SK-N-SH (cell line): Measurements from ENCODE around the gene ASAP2.

Experiments used
- EP300 ChIP-seq, 2 experiments: IDR thresholded peaks; 2 replicates each; pipeline versions ENCODE4 v1.4.0 to v1.6.1; 2012; ENCODE audit warnings: borderline replicate concordance in 1 of 2, low read depth in 1 of 2, low read length in 1 of 2
- EZH2phosphoT487 ChIP-seq: fragments of 200-600 bp; sonication (generic); IDR thresholded peaks from 2 replicates; pipeline ENCODE4 v1.6.1; 2017; ENCODE audit warnings: low read depth, mixed run types, mild to moderate bottlenecking, antibody characterized with exemption, moderate library complexity, borderline replicate concordance
- JUND ChIP-seq: IDR thresholded peaks from 2 replicates; pipeline ENCODE4 v1.4.0; 2012
- MEF2A ChIP-seq: IDR thresholded peaks from 2 replicates; pipeline ENCODE4 v1.4.0; 2012; ENCODE audit warnings: low read depth, borderline replicate concordance
- MXI1 ChIP-seq: IDR thresholded peaks from 2 replicates; pipeline ENCODE4 v1.6.1; 2012; ENCODE audit warnings: mild to moderate bottlenecking, low read depth, low read length, improper control_type of control experiment
- NFIC ChIP-seq: IDR thresholded peaks from 2 replicates; pipeline ENCODE4 v1.4.0; 2012; ENCODE audit warnings: borderline replicate concordance
- POLR2AphosphoS5 ChIP-seq: IDR thresholded peaks from 2 replicates; pipeline ENCODE4 v1.6.1; 2012; ENCODE audit warnings: low read depth, low read length
- RAD21 ChIP-seq: IDR thresholded peaks from 2 replicates; pipeline ENCODE4 v1.6.1; 2012; ENCODE audit warnings: mild to moderate bottlenecking, low read length
- SIN3A ChIP-seq: IDR thresholded peaks from 2 replicates; pipeline ENCODE4 v1.6.1; 2012; ENCODE audit warnings: low read depth, mild to moderate bottlenecking, low read length, moderate library complexity, borderline replicate concordance
- SMC3 ChIP-seq: IDR thresholded peaks from 2 replicates; pipeline ENCODE4 v1.6.1; 2012; ENCODE audit warnings: low read depth, low read length, improper control_type of control experiment
- TAF1 ChIP-seq: IDR thresholded peaks from 2 replicates; pipeline ENCODE4 v1.6.1; 2012; ENCODE audit warnings: low read depth, mild to moderate bottlenecking, low read length, moderate library complexity, borderline replicate concordance
- TF ChIP-seq, protein P1 (sequence below): fragments of 200-600 bp; sonication (generic); IDR thresholded peaks from 2 replicates; pipeline ENCODE4 v1.6.1; 2017; ENCODE audit warnings: antibody characterized with exemption, mild to moderate bottlenecking, moderate library complexity
- TF ChIP-seq, protein P2 (sequence below): IDR thresholded peaks from 2 replicates; pipeline ENCODE4 v1.6.1; 2012; ENCODE audit warnings: mild to moderate bottlenecking, low read depth, low read length, moderate library complexity
- TF ChIP-seq, protein P3 (sequence below): fragments of 150-350 bp; IDR thresholded peaks from 2 replicates; pipeline ENCODE4 v1.6.1; 2017; ENCODE audit warnings: antibody characterized with exemption, low read length, low read depth, borderline replicate concordance

DNA sequence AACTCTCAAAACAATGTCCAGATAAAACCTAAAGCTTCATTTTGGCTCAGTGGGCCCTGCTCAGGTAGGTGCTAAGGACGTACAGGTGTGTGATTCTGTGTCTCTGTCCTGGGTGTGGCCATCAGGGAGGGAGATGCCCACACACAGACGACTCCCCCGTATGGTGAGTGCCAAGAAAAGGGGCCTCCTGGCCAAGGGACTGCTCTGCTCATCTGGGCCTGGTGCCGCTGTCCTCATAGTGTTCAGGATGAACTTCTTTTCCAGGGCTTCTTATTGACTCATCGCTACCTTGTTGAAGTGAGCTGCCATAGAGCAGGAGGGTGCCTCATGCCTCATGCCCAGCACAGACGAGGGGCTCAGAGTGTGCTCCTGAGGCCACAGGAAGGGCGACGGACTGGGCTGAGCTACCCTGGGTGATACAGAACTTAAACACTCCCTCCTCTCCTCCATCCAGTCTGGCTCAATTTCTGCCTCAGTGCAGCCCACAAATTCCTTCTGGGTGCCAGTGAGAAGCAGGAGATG is 158.9 kb downstream of the ASAP2 start:
- TF ChIP-seq, protein P1, sequence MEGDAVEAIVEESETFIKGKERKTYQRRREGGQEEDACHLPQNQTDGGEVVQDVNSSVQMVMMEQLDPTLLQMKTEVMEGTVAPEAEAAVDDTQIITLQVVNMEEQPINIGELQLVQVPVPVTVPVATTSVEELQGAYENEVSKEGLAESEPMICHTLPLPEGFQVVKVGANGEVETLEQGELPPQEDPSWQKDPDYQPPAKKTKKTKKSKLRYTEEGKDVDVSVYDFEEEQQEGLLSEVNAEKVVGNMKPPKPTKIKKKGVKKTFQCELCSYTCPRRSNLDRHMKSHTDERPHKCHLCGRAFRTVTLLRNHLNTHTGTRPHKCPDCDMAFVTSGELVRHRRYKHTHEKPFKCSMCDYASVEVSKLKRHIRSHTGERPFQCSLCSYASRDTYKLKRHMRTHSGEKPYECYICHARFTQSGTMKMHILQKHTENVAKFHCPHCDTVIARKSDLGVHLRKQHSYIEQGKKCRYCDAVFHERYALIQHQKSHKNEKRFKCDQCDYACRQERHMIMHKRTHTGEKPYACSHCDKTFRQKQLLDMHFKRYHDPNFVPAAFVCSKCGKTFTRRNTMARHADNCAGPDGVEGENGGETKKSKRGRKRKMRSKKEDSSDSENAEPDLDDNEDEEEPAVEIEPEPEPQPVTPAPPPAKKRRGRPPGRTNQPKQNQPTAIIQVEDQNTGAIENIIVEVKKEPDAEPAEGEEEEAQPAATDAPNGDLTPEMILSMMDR, result no peak
- TF ChIP-seq SIN3A (no peak), EP300 (IDR thresholded peaks at IDR 0.05; ENCODE audit: borderline replicate concordance in 1 of 2, low read depth in 1 of 2, low read length in 1 of 2) (no peak), POLR2AphosphoS5 (no peak), MXI1 (no peak), EZH2phosphoT487 (no peak), JUND (no peak), MEF2A (no peak), TAF1 (no peak), SMC3 (no peak), NFIC (no peak), RAD21 (no peak)
- TF ChIP-seq, protein P2, sequence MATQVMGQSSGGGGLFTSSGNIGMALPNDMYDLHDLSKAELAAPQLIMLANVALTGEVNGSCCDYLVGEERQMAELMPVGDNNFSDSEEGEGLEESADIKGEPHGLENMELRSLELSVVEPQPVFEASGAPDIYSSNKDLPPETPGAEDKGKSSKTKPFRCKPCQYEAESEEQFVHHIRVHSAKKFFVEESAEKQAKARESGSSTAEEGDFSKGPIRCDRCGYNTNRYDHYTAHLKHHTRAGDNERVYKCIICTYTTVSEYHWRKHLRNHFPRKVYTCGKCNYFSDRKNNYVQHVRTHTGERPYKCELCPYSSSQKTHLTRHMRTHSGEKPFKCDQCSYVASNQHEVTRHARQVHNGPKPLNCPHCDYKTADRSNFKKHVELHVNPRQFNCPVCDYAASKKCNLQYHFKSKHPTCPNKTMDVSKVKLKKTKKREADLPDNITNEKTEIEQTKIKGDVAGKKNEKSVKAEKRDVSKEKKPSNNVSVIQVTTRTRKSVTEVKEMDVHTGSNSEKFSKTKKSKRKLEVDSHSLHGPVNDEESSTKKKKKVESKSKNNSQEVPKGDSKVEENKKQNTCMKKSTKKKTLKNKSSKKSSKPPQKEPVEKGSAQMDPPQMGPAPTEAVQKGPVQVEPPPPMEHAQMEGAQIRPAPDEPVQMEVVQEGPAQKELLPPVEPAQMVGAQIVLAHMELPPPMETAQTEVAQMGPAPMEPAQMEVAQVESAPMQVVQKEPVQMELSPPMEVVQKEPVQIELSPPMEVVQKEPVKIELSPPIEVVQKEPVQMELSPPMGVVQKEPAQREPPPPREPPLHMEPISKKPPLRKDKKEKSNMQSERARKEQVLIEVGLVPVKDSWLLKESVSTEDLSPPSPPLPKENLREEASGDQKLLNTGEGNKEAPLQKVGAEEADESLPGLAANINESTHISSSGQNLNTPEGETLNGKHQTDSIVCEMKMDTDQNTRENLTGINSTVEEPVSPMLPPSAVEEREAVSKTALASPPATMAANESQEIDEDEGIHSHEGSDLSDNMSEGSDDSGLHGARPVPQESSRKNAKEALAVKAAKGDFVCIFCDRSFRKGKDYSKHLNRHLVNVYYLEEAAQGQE, result no peak
- TF ChIP-seq, protein P3, sequence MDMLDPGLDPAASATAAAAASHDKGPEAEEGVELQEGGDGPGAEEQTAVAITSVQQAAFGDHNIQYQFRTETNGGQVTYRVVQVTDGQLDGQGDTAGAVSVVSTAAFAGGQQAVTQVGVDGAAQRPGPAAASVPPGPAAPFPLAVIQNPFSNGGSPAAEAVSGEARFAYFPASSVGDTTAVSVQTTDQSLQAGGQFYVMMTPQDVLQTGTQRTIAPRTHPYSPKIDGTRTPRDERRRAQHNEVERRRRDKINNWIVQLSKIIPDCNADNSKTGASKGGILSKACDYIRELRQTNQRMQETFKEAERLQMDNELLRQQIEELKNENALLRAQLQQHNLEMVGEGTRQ, result no peak
